Fibroblast of skin of left biceps (primary cell): ENCODE results near the gene FAAP100.

Experiments
- DNase-seq, 2 experiments: peaks; one replicate each; pipeline ENCODE4 v3.0.0-alpha.2; 2013; ENCODE audit warnings: low read depth in 2 of 2

Gene FAAP100

GRCh38 chr17:81524865-81525159 is 27.3 kb downstream of the FAAP100 start:
- DNase-seq = no peak

GRCh38 chr17:81524039-81524864 is 27.9 kb downstream of the FAAP100 start:
- DNase-seq = no peak

- DNase-seq = no peak
Observed at GRCh38 chr17:81523402-81524038, 28.6 kb downstream of the FAAP100 start.

GRCh38 chr17:81522491-81523401 is 29.4 kb downstream of the FAAP100 start:
- DNase-seq = no peak

- DNase-seq = no peak
Observed at GRCh38 chr17:81520021-81520901, 31.9 kb downstream of the FAAP100 start.

- DNase-seq = no peak
Observed at GRCh38 chr17:81519284-81520020, 32.7 kb downstream of the FAAP100 start.

GRCh38 chr17:81518785-81519283 is 33.3 kb downstream of the FAAP100 start:
- DNase-seq = no peak

GRCh38 chr17:81518113-81518784 is 33.9 kb downstream of the FAAP100 start:
- no peak for DNase-seq

- no peak for DNase-seq
Observed at GRCh38 chr17:81517339-81518112, 34.6 kb downstream of the FAAP100 start.

GRCh38 chr17:81517009-81517338 is 35.2 kb downstream of the FAAP100 start:
- no peak for DNase-seq

GRCh38 chr17:81516439-81516838 is 35.7 kb downstream of the FAAP100 start:
- DNase-seq = no peak

GRCh38 chr17:81515530-81516041 is 36.6 kb downstream of the FAAP100 start:
- DNase-seq = no peak

- DNase-seq = peak; percentile 83 to 87
Observed at GRCh38 chr17:81514739-81515529, 37.2 kb downstream of the FAAP100 start.

GRCh38 chr17:81514489-81514738 is 37.7 kb downstream of the FAAP100 start:
- no peak for DNase-seq

GRCh38 chr17:81513753-81514488 is 38.2 kb downstream of the FAAP100 start:
- no peak for DNase-seq

GRCh38 chr17:81513372-81513752 is 38.8 kb downstream of the FAAP100 start:
- no peak for DNase-seq

- DNase-seq = peak; percentile 89 to 90
Observed at GRCh38 chr17:81512562-81513371, 39.4 kb downstream of the FAAP100 start, which contains the start of gene ACTG1. TSS of gene ACTG1 (minus strand) at chr17:81512799. CDS start at chr17:81512354, 445 bp downstream.
